ENCODE measurements around the gene MAT1A.
"Not testable (repeated sequence)": the region's sequence is repeated elsewhere in the genome, so short reads cannot be mapped to it uniquely, and the experiment has no call there.

The MAT1A gene

GRCh38 chr10:80264081-80265056, 25.1 kb downstream of the MAT1A start:
- DNase-seq (ENCODE audit: low read depth in 2 of 2) = no peak

- no peak for DNase-seq (ENCODE audit: low read depth in 2 of 2)
Measured at GRCh38 chr10:80261316-80262030, 28.0 kb downstream of the MAT1A start.

GRCh38 chr10:80260295-80261243, 28.9 kb downstream of the MAT1A start:
- DNase-seq (ENCODE audit: low read depth in 2 of 2) = no peak

- DNase-seq (ENCODE audit: low read depth in 2 of 2) = no peak
Measured at GRCh38 chr10:80259405-80259871, 30.0 kb downstream of the MAT1A start.

GRCh38 chr10:80256798-80257197, 32.7 kb downstream of the MAT1A start:
- DNase-seq (ENCODE audit: low read depth in 2 of 2) = not testable (repeated sequence)

- not testable (repeated sequence) for DNase-seq (ENCODE audit: low read depth in 2 of 2)
Measured at GRCh38 chr10:80254726-80255125, 34.7 kb downstream of the MAT1A start.

GRCh38 chr10:80253963-80254271, 35.5 kb downstream of the MAT1A start:
- not testable (repeated sequence) for DNase-seq (ENCODE audit: low read depth in 2 of 2)

- no peak for DNase-seq (ENCODE audit: low read depth in 2 of 2)
Measured at GRCh38 chr10:80253266-80253962, 36.0 kb downstream of the MAT1A start.

- no peak for DNase-seq (ENCODE audit: low read depth in 2 of 2)
Measured at GRCh38 chr10:80252296-80252887, 37.1 kb downstream of the MAT1A start.

- not testable (repeated sequence) for DNase-seq (ENCODE audit: low read depth in 2 of 2)
Measured at GRCh38 chr10:80251703-80252280, 37.7 kb downstream of the MAT1A start.

- DNase-seq (ENCODE audit: low read depth in 2 of 2) = not testable (repeated sequence)
Measured at GRCh38 chr10:80250399-80250798, 39.1 kb downstream of the MAT1A start.

- not testable (repeated sequence) for DNase-seq (ENCODE audit: low read depth in 2 of 2)
Measured at GRCh38 chr10:80249906-80250305, 39.6 kb downstream of the MAT1A start.

- DNase-seq (ENCODE audit: low read depth in 2 of 2) = not testable (repeated sequence)
Measured at GRCh38 chr10:80247611-80248010, 41.8 kb downstream of the MAT1A start.

- DNase-seq (ENCODE audit: low read depth in 2 of 2) = not testable (repeated sequence)
Measured at GRCh38 chr10:80244371-80244770, 45.1 kb downstream of the MAT1A start.

- not testable (repeated sequence) for DNase-seq (ENCODE audit: low read depth in 2 of 2)
Measured at GRCh38 chr10:80242341-80242740, 47.1 kb downstream of the MAT1A start.

GRCh38 chr10:80236457-80236856, 53.0 kb downstream of the MAT1A start:
- DNase-seq (ENCODE audit: low read depth in 2 of 2) = not testable (repeated sequence)

GRCh38 chr10:80234331-80235235, 54.9 kb downstream of the MAT1A start:
- DNase-seq (ENCODE audit: low read depth in 2 of 2) = not testable (repeated sequence)

GRCh38 chr10:80233871-80234270, 55.6 kb downstream of the MAT1A start:
- DNase-seq (ENCODE audit: low read depth in 2 of 2) = not testable (repeated sequence)

GRCh38 chr10:80226723-80227122, 62.7 kb downstream of the MAT1A start:
- not testable (repeated sequence) for DNase-seq (ENCODE audit: low read depth in 2 of 2)
